HG03103 (cell line): ENCODE results near the gene GALNT12.

ENCODE experiments used
- ATAC-seq: cut with Tn5 transposase; IDR thresholded peaks from one replicate; pipeline ENCODE4 v1.9.1; 2021; ENCODE audit warnings: low read depth; ENCODE audit not compliant: unreplicated experiment

Gene GALNT12

DNA sequence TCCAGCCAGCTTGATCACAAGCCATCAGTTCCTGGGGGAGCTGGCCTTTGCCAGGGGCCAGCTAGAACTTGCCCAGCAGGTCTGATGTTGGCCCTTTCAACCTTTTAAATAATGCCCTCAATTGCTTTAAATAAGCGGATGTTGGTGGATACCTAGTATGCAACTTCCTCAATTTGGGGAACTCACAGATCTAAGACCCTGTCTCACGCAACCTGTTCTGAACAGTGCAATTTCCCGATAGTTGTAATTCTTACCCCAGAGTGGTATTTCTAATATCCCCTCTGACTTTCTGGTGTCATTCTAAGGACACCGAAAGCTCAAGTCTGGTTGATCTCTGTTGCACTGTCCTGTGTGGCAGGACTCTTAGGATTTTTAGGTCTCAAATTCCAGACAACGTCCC, 23.1 kb downstream of the GALNT12 start:
- no peak for ATAC-seq

DNA sequence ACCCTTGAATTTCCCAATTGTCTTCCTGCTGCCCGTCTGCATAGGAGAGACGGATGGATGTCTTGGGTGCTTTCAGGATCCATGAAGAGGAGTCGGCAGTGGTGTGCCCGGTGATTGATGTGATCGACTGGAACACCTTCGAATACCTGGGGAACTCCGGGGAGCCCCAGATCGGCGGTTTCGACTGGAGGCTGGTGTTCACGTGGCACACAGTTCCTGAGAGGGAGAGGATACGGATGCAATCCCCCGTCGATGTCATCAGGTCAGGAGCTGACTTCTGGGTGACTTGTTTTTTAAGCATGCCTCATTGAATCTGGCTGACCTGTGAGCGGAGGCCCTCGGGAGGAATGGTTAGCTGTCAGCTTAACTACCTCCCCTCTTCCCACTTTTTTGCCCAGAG, 24.2 kb downstream of the GALNT12 start:
- no peak for ATAC-seq

DNA sequence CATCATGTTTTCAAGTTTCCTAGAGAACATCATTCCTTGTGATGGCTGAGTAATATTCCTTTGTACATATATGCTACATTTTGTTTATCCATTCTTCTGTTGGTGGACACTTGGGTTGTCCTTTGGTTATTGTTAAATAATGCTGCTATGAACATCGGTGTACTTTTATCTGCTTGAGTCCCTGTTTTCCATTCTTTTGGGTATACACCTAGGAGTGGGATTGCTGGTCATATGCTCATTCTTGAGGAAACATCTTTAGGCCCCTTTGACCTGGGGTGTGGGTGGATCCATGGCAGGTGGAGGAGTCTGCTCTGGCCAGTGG, 25.3 kb downstream of the GALNT12 start:
- ATAC-seq = no peak

DNA sequence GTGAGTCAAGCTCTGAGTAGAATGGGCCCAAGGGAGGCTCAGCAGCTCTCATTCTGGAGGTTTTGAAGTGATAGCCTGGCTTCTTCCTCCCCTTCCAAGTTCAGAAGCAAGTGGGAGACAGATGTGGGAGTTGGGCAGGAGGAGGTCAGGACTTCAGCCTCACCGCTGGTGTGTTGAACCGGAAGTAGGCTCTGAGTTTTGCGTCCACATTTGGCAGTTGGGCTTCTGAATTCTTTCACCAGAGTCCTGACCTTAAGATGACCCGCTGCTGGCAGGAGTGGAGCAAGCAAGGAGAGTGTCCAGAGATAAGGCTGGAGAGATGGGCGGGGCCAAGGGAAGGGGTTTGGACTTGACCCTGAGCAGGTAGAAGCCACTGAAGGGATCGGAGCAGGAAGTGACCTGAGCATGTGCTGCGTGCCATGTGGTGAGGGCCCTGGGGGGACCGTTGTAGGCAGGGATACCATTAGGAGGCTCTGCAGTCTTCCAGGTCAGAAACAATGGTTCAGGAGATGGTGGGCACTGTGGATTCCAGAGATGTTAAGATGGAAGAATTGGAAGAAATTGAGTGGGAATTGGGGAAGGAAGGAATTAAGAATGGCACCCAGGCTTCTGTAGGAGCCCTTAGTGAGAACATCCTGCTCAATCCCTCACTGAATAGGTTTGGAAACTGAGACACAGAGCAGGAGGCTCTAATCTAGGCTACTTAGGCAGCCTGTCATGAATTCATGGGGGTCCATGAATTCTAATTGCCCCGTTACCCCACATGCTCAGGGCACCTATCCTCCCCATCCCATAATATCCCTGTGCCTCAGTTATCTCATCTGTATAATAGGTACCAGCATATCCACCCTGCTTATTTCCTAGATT, 25.9 kb downstream of the GALNT12 start:
- ATAC-seq = no peak

DNA sequence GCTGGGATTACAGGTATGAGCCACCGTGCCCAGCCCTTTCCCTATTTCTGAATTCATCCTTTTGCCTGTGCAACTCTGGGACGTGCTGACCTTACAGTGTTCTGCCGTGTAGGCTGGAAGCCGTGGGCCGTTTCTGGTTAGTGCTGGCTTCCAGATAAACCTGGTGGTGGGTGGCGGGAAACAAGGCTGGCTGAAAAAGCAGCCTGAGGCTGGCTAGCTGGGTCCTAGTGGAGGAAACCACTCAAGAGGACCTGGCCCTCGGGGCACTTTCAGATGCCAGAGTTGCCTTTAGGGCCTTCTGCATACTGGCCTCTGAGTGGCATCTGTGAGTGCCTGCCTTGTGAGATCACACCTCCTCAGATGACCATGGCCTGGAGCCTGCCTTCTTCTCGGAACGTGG, 26.9 kb downstream of the GALNT12 start:
- ATAC-seq = no peak

DNA sequence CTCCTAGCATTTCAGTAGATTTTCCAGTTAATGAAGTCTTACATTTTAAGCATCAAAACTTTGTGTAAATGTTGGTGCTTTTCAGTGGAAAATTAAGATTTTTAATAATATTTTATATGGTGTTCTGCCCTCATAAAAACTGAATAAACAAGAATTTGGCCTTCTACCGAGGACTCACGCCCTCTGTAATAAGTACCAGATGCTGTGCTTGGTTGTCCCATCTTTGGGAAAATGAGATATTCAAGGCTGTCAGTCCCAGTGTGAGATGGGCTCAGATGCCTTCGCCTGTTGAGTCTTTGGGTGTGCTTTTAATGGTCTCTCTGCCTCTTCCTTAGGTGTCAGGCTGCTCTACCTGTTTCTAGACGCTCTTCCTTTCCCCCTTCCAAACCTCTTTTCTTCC, 28.7 kb downstream of the GALNT12 start:
- ATAC-seq = no peak

DNA sequence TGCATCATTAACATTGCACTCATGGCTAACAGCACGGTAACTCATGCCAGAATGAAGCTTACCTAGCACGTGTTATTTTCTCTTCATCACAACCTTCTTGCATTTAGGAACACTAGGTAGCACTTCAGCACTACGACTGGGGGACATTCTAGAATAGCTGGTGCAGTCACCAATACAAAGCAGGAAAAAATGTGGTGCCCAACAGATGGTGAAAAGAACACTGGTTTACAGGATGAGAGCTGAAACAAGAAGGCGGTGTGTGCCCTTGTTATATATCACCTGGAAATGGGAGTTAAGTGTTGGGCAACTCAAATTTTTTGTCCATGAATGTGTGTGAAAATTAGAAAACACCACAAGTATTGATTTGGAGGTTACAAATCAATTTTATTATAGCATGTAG, 30.0 kb downstream of the GALNT12 start:
- no peak for ATAC-seq

DNA sequence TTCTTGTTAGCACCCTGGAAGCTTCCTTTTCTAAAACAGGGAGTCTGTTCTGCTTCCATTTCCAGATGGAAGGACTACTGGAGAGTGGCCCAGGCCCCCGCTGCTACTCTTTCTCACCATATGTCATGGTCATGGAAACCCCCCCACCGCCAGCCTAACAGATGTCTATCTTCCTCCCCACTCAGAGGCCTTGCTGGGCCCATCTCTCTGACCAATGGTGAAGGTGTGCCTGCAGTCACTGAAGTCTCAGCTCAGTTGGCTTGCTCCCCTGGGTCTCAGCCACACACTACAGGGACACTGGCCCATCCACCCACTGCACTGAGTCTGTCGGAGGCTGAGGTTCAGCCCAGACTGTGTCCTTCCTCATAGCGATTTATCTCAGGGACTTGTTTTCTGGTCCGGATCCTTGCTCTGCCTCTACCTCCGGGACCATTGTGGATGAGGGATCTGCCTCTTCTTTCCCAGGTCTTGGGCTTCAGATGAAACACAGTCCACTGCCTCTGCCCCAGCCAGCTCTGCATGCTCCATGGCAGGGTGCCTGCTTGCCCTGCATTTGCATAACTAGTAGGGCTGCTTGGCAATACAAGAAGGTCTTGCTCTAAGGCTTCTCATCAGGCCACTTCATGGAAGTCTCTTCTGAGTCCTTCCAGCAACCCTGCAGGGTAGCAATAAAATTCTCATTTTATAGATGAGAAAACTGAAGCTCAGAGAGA, 30.8 kb downstream of the GALNT12 start:
- no peak for ATAC-seq

DNA sequence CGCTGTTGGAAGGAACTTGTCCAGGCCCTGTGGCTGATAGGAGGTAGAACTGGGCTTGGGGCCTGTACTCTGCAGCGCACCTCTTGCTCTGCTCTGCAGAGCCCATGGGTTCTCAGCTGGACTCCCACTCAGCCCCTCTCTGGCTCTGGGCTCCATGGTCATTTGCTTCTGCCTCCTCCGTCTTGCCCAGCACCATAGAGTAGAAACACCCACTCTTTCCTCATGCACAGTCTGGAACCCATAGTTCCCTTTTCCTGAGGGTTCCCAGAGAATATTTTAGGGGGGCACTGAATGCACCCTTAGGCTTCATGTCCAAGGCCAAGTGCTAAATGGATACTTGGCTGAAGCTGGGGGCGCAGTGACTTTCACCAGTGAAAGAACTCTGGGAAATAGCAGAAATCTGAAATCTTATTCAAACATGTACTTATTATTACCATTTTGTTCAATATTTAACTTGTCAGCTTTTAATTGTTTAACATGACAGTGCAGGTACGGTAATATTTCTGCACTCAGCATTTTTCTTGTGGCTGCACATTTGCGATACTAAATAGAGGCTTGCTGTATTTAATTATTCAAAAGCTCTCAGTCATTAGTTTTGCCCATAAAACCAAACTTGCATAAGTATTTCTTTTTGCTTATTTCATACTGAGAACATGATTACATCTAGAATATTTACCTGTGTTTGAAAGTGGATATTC, 31.5 kb downstream of the GALNT12 start:
- ATAC-seq = no peak

DNA sequence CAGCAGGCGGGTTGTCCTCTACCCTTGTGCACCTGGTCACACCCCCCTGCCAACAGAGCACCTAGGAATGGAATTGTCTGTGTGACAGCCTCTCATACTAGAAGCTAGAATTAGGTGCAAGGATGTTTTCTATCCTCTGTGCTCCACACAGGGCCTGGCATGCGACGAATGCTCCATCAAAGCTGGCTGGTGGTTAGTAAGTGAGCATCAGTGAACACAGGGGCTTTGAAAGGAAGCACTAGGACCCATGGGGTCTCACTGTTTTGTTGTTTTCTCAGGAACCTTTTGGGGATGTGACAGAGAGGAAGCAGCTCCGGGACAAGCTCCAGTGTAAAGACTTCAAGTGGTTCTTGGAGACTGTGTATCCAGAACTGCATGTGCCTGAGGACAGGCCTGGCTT, 32.3 kb downstream of the GALNT12 start:
- no peak for ATAC-seq

DNA sequence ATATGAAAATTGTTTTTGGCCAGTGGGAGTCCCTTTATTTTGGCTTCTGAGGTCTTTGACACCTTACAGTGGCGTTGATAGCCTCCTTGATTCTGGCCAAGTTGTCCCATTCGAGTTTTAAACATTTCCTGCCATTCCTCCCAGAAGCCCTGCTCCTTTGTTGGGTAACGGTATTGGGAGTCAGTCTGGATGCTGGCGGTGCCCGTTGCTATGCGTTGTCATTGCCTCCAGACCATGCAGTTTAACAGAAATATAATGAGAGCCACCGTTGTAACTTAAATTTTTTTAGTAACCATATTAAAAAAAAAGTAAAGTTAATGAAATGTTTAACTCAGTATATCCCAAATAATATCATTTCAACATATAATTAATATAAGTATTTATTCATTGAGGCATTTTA, 35.0 kb downstream of the GALNT12 start:
- ATAC-seq = no peak

DNA sequence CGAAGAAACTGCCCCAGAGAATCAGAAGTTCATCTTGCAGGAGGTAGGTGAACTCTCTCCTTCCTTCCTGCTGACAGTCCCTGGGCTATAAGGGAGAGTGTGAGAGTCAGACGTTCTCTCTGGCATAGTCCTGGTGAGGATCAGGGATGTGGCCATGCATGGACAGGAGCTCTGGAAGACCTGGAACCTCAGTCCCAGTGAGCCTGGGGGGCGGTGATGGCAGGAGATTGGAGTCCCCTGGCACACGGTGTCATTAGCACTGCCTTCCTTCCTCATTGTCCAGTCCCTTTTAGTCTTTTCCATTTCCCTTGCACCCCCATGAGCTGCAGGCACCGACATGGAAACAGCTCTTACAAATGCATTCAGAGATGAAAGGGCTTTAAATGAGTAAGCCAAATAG, 38.6 kb downstream of the GALNT12 start:
- ATAC-seq = no peak

DNA sequence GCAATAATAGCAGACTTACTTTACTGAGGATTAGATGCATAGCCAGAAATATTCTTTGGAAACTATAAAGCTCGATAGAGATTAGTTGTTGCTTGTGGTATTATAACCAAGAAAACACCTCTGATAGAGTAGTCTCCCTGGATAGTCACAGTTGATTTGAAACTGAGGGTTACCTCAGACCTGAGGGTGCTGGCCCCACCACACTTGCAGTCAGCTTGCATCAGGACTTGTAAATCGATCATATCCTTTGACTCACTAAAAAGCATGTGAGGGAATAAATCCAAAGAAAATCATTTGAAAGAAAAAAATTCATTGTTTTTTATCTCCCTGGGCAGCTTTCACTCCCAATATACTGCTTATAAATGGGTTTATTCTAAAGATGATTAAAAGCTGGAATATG, 39.4 kb downstream of the GALNT12 start:
- ATAC-seq = no peak

DNA sequence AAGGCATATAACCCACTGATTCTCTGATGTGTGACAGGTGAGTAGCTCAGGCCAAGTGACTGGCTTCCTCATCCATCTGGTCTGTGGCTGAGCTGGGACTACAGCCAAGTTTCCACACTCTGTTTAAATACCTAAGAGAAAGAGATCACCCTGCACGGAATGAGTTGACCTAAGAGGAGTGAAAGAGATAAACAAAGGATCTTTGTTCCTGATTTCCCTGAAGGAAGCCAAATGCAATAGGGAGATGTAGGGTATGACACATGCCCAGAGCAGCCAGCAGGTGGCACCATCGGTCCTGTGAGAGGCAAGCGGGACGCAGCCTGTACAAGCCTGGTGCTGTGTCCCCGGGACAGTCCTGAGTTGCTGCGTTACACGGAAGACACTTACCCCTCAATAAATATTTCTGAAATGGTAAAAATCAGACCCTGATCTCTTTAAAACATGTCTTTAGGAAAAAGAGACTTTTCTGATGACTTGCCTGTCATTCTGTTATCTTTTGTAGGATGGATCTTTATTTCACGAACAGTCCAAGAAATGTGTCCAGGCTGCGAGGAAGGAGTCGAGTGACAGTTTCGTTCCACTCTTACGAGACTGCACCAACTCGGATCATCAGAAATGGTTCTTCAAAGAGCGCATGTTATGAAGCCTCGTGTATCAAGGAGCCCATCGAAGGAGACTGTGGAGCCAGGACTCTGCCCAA, 41.1 kb downstream of the GALNT12 start:
- ATAC-seq = peak; percentile 93

DNA sequence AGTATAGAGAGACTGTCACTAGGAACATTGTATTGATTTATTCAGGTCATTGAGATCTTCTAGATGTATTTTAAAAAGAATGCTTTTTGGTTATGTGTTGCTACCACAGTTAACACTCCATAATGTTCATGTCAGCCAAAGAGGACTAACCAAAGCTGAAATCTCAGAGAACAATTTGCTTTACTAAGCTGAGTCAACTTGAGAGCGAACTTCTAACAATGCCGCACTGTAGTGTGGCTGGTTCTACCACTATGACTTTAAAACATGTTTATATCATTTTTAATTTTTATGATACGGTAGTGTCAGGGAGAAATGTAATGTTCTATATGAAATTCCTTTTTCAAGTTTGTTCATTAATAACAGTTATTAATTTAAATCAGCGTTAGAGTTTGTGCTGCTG, 42.1 kb downstream of the GALNT12 start:
- no peak for ATAC-seq

DNA sequence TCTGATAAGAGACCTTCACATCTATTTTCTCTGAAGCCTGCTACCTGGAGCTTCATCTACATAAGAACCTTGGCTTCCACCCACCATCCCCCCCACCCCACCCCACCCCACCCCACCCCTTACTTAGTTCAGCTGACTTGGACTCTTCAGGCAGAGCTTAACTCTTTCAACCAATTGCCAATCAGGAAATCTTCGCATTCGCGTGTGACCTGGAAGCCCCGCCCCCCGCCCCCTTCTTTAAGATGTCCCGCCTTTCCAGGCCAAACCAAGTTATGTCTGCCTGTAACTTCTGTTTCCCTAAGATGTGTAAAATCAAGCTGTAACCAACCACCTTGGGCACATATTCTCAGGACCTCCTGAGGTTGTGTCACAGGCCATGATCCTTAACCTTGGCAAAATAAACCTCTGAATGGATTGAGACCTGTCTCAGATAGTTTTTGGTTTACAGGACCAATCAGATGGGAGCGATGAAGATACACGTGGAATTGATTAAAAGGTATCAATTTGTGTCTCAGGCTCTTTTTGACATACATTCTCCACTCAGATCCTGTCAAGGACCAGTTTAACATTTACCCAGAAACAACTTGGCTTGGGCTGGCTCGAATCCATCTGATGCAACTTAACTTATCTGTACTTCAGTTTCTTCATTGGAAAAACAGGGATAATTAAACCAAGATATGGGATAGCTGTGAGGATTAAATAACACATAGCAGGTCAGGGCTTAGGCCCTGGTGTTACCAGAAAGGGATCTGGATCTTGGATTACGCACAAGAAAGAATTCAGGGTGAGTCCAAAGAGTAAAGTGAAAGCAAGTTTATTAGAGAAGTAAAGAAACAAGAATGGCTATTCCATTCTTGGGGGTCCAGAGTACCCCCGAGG, 43.6 kb downstream of the GALNT12 start:
- ATAC-seq = no peak

DNA sequence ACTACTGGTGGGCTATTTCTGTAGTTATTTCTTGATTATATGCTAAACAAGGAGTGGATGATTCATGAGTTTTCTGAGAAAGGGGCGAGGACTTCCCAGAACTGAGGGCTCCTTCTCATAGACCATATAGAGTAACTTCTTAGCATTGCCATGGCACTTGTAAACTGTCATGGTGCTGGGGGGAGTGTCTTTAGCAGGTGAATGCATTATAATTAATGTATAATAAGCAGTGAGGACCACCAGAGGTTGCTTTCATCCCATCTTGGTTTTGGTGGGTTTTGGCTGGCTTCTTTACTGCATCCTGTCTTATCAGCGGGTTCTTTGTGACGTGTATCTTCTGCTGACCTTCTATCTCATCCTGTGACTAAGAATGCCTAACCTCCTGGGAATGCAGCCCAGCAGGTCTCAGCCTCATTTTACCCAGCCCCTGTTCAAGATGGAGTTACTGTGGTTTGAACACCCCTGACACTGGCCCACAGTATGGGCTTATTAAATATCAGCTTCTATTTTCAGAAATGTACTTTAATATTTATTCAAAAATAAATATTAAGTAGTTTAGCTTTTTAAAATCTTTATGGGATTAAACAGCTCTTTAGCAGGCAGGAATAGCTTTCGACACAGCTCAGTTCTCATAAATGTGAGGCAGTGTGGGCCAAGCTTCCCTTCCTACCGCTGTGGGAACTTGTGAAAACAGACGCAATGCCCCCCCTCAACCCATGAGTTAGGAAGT, 44.4 kb downstream of the GALNT12 start:
- ATAC-seq = no peak

DNA sequence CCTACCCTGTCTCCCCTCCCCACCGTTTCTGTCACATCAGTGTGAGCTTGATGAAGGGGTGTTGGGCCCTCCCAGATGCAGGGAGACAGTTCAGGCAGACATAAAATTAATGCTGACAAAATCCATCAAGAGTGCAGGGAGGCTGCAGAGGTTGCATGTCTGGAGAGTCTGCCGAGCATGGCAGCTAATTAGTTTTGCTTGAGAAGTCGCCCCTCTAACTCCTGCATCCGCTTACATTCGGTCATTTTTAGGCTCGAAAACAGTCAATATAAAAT, 44.9 kb downstream of the GALNT12 start:
- no peak for ATAC-seq

DNA sequence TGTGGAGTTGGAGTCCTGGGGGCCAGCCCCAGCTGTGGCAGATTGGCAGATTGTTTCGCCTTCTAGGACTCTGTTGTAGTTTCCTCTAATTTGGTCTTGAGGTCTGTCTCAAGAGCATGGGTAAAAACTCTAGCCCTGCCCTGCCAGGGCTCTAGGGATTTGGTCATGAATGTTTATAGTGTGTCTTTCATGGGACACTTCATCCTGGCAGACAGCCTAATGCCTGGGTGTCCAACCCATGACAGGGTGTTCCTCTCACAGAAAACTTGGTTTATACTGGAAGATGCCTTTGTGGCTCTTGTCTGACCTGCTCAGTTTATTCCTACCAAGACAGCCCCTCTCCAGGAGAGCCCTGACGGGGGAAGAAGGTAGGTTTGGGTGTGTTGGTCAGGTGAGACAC, 45.5 kb downstream of the GALNT12 start:
- no peak for ATAC-seq

DNA sequence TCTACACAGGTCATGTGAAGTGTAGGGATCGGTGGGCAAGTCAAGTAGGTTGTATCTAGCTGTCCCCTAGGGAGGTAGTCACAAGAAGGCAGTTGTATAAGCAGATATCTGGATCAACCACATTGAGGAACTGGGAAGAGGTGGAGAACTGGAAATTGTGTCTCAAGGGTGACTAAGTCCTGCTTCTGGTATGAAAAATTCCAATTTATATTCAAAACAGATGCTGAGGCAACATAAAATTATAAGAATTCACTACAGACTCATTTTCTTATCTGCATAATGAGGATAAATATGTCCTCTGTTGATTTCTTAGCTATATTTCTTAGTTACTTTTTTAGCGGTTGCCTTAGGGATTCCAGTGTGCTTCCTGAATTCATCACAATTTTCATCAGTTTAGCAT, 46.8 kb downstream of the GALNT12 start:
- ATAC-seq = no peak
